Sigmoid colon (tissue), 7 donors: ENCODE measurements around the gene TPGS2. TPM values are rescaled to one million over a fixed set of nuclear protein-coding genes. Genes with fewer than 3 reads are reported as not detected.

Experiments used
- DNase-seq: peaks from one replicate; pipeline ENCODE4 v3.0.0-alpha.2; 2019
- H3K27ac ChIP-seq, 4 donors: fragments of 200-600 bp; sonication (generic); one replicate each; pipeline ENCODE4 v1.5.1; 2016 to 2019; ENCODE audit warnings: mild to moderate bottlenecking in 1 of 4
- H3K27me3 ChIP-seq, 3 donors: fragments of 200-600 bp; sonication (generic); one replicate each; pipeline ENCODE4 v1.5.1; 2019; ENCODE audit warnings: mild to moderate bottlenecking in 1 of 3
- H3K36me3 ChIP-seq, 4 donors: fragments of 200-600 bp; sonication (generic); one replicate each; pipeline ENCODE4 v1.5.1; 2016 to 2019
- H3K4me1 ChIP-seq, 4 donors: fragments of 200-600 bp; sonication (generic); one replicate each; pipeline ENCODE4 v1.5.1; 2017 to 2019
- H3K4me3 ChIP-seq, 4 donors: fragments of 200-600 bp; sonication (generic); one replicate each; pipeline ENCODE4 v1.5.1; 2017 to 2019; ENCODE audit warnings: mild to moderate bottlenecking in 2 of 4, moderate library complexity in 1 of 4
- H3K9me3 ChIP-seq, 4 donors: fragments of 200-600 bp in 3 of 4; sonication (generic) in 3 of 4; one replicate each; pipeline versions ENCODE4 v1.5.1 to v1.6.1; 2013 to 2019
- EP300 ChIP-seq, 4 donors: sonication (generic); formaldehyde crosslinking; IDR thresholded peaks; one replicate each; pipeline ENCODE4 v1.6.1; 2017; ENCODE audit warnings: antibody characterized with exemption in 4 of 4
- POLR2A ChIP-seq, 2 donors: fragments of 450-650 bp; IDR thresholded peaks; one replicate each; pipeline ENCODE4 v1.6.1; 2016; ENCODE audit warnings: antibody characterized with exemption in 2 of 2, mild to moderate bottlenecking in 2 of 2, moderate library complexity in 2 of 2
- POLR2AphosphoS5 ChIP-seq, 4 donors: sonication (generic); formaldehyde crosslinking; IDR thresholded peaks; one replicate each; pipeline ENCODE4 v1.6.1; 2017; ENCODE audit warnings: antibody characterized with exemption in 4 of 4
- WGBS, 2 donors: extraction: QIAGEN DNeasy Blood & Tissue Kit; methylation state at CpG; one replicate each; pipeline ENCODE4 v1.1.7; 2013; 5-methylcytosine and 5-hydroxymethylcytosine counted together
- intact Hi-C: fragments of 100-400 bp; cut with DNase I; formaldehyde crosslinking; loops from one replicate; pipeline ENCODE4 v1.15.1; 2023
- polyA plus RNA-seq, 3 donors: library from polyadenylated mRNA; stranded (reverse); fragments of 200-250 nt; gene quantifications; one replicate each; pipeline ENCODE4 v1.2.3, GENCODE V29; 2013
- total RNA-seq, 4 donors: library from RNA; depleted of rRNA; stranded (reverse); fragments of >200 nt; gene quantifications; one replicate each; pipeline ENCODE4 v1.1.0, GENCODE V29; 2016
- TF ChIP-seq, protein P1 (sequence below), 4 experiments: fragments of 450-650 bp in 3 of 4; fragments of 200-600 bp in 1 of 4; IDR thresholded peaks; one replicate each; pipeline ENCODE4 v1.5.1; 2016 to 2019; ENCODE audit warnings: antibody characterized with exemption in 4 of 4, mild to moderate bottlenecking in 3 of 4, moderate library complexity in 2 of 4
- donor health status: healthy with polysubstance abuse.
- donor health status: Bipolar disorder and iron deficiency.
- donor health status: healthy.

Gene TPGS2
- total and polyA plus RNA-seq, 7 donors = 43.2 to 96.9 (median 62.6) TPM

DNA sequence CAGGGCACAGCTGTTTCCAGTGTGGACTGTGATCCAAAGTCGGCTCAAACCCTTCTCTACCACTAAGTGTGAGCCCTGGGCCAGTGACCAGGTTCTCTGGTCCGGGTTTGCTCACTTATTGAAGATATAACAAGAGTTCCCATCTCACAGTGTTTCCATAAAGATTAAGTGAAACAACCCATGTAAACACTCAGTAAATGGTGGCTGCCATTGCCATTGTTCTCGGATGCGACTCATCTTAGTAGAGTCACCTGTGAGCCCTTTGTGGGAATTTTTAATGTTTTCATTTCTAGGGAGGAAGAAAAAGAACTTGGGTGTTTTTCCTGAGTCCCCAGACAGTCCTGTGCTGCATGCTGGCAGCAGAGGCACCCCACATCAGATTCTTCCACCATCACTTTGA lies 53.4 kb downstream of the TPGS2 start:
- intact Hi-C loops = no loop called here
- TF ChIP-seq POLR2AphosphoS5 (IDR thresholded peaks at IDR 0.05) (no peak), POLR2A (IDR thresholded peaks at IDR 0.05) (no peak), EP300 (IDR thresholded peaks at IDR 0.05) (no peak)
- TF ChIP-seq, protein P1, sequence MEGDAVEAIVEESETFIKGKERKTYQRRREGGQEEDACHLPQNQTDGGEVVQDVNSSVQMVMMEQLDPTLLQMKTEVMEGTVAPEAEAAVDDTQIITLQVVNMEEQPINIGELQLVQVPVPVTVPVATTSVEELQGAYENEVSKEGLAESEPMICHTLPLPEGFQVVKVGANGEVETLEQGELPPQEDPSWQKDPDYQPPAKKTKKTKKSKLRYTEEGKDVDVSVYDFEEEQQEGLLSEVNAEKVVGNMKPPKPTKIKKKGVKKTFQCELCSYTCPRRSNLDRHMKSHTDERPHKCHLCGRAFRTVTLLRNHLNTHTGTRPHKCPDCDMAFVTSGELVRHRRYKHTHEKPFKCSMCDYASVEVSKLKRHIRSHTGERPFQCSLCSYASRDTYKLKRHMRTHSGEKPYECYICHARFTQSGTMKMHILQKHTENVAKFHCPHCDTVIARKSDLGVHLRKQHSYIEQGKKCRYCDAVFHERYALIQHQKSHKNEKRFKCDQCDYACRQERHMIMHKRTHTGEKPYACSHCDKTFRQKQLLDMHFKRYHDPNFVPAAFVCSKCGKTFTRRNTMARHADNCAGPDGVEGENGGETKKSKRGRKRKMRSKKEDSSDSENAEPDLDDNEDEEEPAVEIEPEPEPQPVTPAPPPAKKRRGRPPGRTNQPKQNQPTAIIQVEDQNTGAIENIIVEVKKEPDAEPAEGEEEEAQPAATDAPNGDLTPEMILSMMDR (IDR thresholded peaks at IDR 0.05) = no peak
- peaks cover 0 to 24% (median 9%) of the 10 kb centered on the region in 4 donors for H3K36me3 ChIP-seq
- no peak for DNase-seq
- WGBS, 2 donors = 89 to 90% methylated on average over 4 of the region's 4 CpGs
- H3K9me3 ChIP-seq = no peaks in the 10 kb centered on the region
- H3K4me3 ChIP-seq = no peak overlapping the region
- no peak overlapping the region for H3K27ac ChIP-seq
- no peaks in the 10 kb centered on the region for H3K27me3 ChIP-seq
- no peaks in the 10 kb centered on the region for H3K4me1 ChIP-seq

DNA sequence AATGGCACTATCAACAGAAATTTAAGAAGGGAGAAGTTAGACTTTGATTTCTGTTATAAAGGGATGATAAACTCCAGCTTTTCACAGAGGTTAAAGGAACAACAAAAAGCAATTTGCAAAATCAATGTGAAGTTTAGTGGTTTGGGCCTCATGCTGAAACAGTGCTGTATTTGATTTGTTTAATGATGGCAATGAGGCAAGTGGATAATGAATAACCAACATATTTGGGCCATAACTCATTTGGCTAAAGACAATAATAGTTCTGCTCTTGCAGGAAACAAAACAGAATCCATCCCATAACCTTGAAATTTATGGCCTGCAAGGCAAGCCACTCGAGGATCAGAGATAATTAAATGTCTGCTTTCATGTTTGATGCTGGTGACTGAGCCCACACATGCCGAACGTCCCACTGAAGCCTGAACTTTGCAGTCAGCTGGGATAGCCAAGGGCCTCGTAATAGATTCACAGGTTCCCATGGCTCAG lies 56.5 kb downstream of the TPGS2 start:
- no peaks in the 10 kb centered on the region for H3K27me3 ChIP-seq
- no peak for DNase-seq
- no peaks in the 10 kb centered on the region for H3K9me3 ChIP-seq
- no peak overlapping the region for H3K4me3 ChIP-seq
- H3K27ac ChIP-seq = no peak overlapping the region
- intact Hi-C loops = no loop called here
- peaks cover 0 to 20% (median 1%) of the 10 kb centered on the region in 4 donors for H3K36me3 ChIP-seq
- no peak for TF ChIP-seq POLR2AphosphoS5 (IDR thresholded peaks at IDR 0.05)
- no peak for TF ChIP-seq EP300 (IDR thresholded peaks at IDR 0.05)
- no peak for TF ChIP-seq POLR2A (IDR thresholded peaks at IDR 0.05)
- TF ChIP-seq, protein P1 (IDR thresholded peaks at IDR 0.05) = no peak
- WGBS, 2 donors = 21 to 59% methylated on average over 4 of the region's 4 CpGs
- no peaks in the 10 kb centered on the region for H3K4me1 ChIP-seq

DNA sequence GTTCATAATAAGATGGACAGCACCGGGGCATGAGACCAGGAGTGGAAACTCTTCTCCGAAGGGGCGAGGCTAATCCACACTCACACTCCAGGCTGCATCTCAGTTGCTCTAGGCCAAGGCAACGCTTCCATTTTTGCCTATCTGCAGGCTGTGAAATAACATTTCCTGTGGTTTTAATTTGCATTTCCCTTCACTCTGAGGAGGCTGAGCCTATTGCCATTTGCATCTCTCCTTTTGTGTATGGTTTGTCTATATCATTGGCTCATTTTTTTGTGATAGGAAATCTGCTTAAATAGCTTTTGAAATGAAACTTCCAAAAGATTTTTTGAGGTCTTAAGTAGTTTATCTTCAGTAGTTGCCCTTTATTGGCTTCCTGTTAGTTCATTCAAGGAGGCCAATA lies 57.6 kb downstream of the TPGS2 start:
- intact Hi-C loops = no loop called here
- DNase-seq = no peak
- 79 to 90% methylated on average over 4 of the region's 4 CpGs for WGBS, 2 donors
- no peaks in the 10 kb centered on the region for H3K4me1 ChIP-seq
- no peak overlapping the region for H3K27ac ChIP-seq
- no peaks in the 10 kb centered on the region for H3K9me3 ChIP-seq
- TF ChIP-seq POLR2A (IDR thresholded peaks at IDR 0.05) (no peak), POLR2AphosphoS5 (IDR thresholded peaks at IDR 0.05) (no peak), EP300 (IDR thresholded peaks at IDR 0.05) (no peak)
- TF ChIP-seq, protein P1 (IDR thresholded peaks at IDR 0.05) = no peak
- H3K4me3 ChIP-seq = no peak overlapping the region
- H3K36me3 ChIP-seq = peaks cover 0 to 20% (median 1%) of the 10 kb centered on the region in 4 donors
- no peaks in the 10 kb centered on the region for H3K27me3 ChIP-seq

DNA sequence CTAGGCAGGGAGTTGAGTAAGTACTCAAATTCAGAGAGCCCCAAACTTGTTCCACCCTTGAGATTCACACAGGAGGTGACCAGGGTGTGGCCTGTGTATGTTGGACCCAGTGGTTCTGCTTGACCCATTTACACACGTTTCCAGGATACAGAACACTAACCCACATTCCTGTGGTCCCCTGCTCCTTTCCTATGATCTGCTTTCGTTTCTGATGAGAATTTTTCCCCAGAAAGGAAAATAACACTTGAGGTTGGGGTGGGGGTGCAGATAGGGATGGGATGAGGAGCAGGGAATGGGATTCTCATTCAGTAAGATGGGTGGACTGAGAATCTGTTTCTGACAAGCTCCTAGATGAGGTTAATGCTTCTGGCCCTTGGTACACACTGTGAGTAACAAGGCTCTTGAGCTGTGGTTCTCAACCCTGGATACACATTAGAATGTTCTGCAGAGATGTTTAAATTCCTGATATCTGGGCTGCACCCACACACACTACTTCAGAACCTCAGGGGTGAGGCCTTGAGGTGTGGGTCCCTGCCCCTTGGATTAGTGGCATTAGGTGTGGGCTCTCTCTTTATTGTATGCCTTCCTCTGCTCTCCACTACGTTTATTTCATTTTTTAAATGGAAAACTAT lies 58.4 kb downstream of the TPGS2 start:
- peaks cover 0 to 20% (median under 1%) of the 10 kb centered on the region in 4 donors for H3K36me3 ChIP-seq
- DNase-seq = no peak
- no peaks in the 10 kb centered on the region for H3K27me3 ChIP-seq
- WGBS, 2 donors = 76 to 82% methylated on average over 3 of the region's 3 CpGs
- intact Hi-C loops = no loop called here
- no peaks in the 10 kb centered on the region for H3K9me3 ChIP-seq
- no peaks in the 10 kb centered on the region for H3K4me1 ChIP-seq
- H3K4me3 ChIP-seq = no peak overlapping the region
- no peak overlapping the region for H3K27ac ChIP-seq
- TF ChIP-seq, protein P1 (IDR thresholded peaks at IDR 0.05) = no peak
- TF ChIP-seq POLR2AphosphoS5 (IDR thresholded peaks at IDR 0.05) (no peak), POLR2A (IDR thresholded peaks at IDR 0.05) (no peak), EP300 (IDR thresholded peaks at IDR 0.05) (no peak)
